HuH-7 (cell line): ENCODE results near the gene MEPE.

Experiments used
- DNase-seq: peaks from one replicate; pipeline ENCODE4 v3.0.0; 2011; ENCODE audit warnings: low spot score

The MEPE gene

GRCh38 chr4:87832669-87833068 lies at the start of gene MEPE:
Gene MEPE, plus strand, starts transcription at chr4:87832969. Its CDS starts 1,746 bp downstream, at chr4:87834715.
- DNase-seq: no peak

GRCh38 chr4:87783781-87784180 lies 49.0 kb upstream of the MEPE start:
- no peak for DNase-seq

DNA sequence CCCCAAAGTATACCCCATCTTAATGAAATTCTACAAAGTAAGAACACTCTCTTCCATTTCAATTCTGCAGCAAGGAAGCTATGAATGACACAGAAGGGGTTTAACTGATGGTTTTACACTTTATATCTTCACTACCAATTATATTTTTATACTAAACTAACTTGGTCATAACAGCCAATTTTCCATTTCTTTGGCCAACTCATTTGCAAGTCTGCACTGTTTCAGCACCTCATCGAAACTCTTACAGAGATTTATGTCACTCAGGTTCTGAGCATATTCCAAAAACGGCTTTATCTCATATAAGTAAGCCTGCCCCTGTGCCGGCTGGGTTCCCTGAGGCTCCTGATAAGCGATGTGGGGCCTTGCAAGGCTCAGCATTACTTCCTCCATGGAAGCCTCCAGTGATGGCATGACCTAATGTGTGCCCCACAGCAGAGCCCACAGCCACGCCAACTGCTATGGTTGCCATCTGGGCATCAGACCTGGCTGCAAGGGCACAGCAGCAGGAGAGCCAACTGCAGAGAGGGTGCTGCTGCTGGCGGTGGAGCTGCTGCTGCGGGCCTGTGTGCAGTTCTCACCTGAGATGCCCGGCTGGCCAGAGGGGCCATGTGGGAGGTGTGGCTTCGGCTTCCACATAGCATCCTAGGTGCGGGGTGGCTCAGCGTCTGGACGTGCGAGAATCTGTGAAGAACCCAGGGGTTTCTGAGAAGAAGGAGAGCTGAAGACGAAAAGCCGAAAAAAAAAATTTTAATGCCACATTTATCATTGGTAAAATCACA lies 46.8 kb upstream of the MEPE start:
- no peak for DNase-seq

DNA sequence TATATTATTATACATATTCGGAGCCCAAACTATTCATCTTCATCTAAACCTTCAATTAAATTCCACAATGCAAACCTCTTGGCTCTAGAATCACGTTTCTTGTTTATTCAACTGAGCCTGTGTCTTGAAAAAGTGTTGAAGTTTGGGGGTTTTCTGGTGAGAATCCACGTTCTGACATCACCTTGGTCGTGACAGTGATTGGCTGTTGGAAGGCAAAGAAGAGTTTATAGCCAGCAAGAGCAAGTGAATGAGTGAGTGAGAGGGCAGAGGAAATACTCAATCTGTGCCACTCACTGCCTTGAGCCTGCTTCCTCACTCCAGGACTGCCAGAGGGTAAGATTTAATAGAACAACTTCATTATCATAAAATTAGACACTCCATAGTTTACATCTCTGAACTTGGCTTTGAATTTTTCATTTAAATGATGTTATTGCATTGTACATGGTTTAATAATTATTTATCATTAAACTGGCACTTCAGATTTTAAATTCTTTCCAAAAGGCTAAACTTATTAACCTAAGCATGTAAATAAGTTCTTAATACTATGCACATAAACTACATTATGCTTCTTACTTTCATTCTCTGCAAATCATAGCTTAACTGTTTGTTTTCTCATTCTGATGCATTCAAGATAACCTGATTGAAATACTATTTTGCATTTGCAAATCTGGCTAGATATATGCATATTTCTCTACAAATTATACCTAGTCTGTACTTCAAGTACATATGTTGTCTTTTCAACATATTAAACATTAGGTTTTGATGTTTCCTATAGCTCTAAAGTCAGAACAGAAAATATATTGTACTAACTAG lies 33.3 kb upstream of the MEPE start, which contains the start of gene IBSP:
TSS of gene IBSP (plus strand) at position 254 of the 813 bp plus-strand sequence. CDS start 2,808 bp downstream, outside the sequence.
- DNase-seq: no peak

DNA sequence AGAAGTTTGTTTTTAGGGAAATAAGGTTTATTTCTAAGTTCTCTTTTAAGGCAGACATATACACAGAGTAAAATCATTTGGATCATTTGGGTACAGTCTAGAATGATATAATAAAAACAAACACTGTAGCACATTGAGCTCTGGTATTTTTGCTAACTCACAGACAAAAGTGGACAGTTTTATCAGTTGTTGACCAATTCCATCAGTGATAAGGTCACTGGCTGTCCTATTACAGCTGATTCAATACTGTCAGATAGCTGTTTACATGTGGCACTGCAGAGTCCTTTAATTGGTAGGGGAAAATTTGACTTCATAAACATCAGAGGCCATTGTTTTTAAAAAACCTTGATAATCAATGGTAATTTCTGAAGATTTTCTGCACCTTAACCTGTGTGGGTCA lies 29.9 kb upstream of the MEPE start:
- peak; percentile 3 for DNase-seq

DNA sequence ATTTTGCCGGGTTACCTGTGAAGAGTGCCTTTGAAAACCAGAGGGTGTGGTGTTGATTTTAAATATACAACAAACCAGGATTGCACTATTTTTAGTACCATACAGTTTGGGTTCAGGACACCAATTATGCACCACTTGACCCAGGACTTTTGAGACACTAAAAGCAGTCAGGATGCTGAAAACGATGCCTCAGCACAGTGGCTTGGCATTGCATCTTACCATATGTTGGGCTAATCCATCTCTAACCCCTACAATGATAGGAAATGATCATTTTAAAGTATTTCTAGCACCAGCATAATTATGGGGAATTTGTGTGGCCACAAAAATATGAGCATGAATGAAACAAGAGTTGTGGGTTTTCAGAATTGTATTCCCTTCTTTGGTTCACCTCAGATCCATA lies 29.3 kb upstream of the MEPE start:
- DNase-seq: no peak

DNA sequence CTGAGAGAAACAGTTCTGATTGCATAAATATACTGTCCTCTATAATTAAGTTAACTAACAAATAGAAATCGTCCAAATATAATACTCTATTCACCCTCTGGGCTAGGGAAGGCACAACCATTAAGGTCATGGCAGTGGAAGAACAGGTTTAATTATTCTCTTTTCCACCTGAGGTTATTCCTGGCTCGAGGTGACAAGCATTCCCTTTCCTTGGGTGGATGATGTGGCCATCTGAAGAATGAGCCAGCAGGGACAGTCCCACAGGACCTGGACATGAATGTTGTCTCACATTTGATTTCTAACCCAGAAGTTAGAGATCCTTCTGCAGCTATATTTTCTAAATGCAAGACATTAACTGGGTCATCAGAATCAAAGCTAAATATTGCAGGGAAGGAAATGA lies 27.9 kb upstream of the MEPE start:
- DNase-seq: no peak

DNA sequence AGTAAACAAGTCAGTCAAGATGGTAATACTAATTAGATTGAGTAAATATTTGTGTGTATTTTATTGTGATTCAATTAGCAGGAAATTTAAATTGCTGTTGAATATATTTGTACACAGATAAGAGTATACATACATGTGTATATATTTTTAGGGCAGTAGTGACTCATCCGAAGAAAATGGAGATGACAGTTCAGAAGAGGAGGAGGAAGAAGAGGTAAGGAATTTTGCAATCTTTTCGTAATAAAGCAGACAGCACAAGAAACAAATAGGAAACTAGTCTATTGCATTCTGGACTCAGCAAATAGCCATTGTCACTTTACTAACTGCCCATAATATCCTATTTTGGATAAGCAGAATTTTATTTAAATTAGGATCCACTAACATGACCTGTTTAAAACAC lies 26.8 kb upstream of the MEPE start:
- no peak for DNase-seq

GRCh38 chr4:87806520-87806919 lies 26.2 kb upstream of the MEPE start:
- no peak for DNase-seq

DNA sequence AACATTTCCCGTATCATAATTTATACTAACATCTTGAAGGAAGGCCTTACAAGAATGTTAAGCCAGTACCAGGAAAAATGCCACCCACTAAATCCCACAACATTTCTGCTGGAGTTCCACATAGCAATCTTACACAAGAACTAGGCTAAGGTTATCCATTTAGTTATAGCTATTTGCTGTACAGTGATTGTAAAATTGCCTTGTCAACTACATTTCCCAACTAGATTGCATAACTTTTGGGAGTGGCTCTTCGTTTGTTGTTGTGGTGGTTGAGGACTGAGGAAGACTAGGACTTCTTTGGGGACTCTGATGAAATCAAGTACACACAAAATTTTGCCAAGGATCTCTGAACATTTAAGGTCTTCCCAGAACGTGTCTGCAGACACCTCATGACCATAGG lies 25.4 kb upstream of the MEPE start:
- peak; percentile 1 for DNase-seq

GRCh38 chr4:87811977-87812376 lies 20.8 kb upstream of the MEPE start:
- no peak for DNase-seq

GRCh38 chr4:87819281-87819919 lies 13.4 kb upstream of the MEPE start:
- DNase-seq: no peak

GRCh38 chr4:87823200-87823599 lies 9.6 kb upstream of the MEPE start:
- DNase-seq: no peak

DNA sequence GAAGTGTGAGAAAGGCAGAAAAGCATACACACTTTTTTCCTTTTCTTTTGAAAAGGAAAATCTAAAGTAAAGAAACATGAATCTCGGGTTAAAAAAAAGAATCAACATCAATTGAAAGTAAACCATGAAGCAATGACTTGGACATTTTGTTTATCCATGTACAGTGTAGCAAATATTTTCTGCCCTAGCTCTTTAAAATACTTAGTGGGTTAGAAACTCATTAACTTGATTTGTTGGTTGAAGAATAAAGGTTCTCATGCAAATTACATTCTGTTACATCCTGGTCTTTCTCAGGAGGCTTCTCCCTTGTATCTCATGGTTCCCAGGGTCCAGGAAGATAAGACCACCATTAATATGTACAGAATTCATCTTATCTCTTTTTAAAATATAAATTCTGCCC lies 9.0 kb upstream of the MEPE start:
- no peak for DNase-seq

GRCh38 chr4:87824352-87824751 lies 8.4 kb upstream of the MEPE start:
- DNase-seq: no peak

GRCh38 chr4:87834401-87834800 lies 1.6 kb downstream of the MEPE start:
- no peak for DNase-seq

DNA sequence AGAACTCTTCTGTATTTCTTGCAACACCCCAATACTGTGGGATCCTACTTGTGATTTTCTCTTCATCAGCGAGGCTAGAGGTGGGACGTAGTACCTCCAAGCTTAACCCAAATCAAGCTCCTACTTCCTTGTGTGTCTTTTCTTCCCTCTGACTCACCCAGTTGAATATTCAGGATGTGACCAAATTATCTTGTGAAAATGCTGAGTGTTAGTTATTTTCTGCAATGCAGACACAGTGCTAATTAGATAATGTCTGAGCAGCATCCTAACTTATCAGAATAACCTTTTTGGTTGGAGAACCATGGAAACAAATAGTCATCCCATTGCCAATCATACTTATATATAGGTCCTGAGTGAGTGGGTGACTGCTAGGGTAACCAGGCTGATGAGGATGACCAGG lies 2.4 kb downstream of the MEPE start:
- no peak for DNase-seq

- DNase-seq: no peak
These were observed 3.0 kb downstream of the MEPE start for GRCh38 chr4:87835743-87836142.

DNA sequence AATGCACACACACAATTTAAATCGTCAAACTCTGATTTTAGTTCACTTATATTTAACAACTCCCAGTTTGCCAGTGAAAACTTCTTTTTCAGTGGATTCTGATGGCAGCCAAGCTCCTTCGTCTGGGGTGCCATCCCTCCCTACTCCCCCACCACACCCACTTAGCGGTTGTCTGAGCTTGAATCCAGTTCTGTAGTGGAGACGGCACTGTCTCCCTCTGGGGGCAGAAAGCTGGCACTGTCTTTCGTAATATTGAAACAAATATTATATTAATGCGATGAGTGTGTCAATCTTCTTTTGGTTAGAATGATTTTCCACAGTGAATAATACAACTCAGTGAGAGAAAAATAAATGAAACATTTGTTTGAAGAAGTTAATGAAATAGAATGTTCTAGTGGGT lies 5.4 kb downstream of the MEPE start:
- DNase-seq: no peak

DNA sequence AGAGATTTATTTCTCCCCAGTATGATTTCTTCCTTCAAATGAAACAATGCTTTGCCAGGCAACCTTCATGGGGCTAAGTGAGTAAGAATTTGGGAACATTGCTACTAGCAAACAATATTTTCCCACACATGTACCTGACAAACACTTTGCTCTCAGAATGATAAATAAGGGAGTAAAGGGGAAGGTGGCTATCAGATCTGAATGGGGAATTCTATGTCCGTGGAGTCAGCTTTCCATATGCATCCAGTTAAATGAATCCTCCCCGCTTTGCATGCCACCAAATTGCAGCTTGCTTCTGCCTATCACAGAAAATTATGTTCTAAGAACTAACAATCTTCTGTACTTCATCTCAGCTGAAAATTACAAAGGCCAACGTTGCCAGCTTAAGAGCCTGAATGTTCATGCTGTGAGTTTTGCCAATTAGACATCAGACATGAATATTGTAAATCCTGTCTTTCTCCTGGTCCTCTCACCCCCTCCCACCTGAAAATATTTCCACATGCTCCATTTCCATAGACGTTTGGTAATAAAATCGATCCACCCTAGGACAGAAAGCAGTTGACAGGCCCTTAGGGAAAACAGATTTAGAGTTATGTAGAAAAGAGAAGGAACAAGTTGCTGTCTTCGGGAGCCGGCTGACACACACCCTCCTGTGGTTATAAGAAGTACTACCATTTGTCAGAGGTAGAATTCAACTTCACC lies 6.3 kb downstream of the MEPE start:
- no peak for DNase-seq

DNA sequence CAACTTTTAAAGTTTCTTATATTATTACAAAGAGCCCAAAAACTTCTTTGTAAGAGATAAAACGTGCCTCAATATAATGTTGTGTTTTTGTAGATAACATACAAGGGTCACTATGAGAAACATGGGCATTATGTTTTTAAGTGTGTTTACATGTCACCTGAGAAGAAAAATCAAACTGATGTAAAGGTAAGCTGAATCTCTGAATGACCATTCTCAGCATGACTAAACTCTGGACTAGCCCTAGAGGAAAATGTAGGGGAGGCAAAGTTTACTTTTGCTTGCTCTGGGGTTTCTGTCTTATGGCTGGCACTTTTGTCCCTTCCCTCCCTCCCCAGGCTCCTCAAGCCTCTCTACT lies 6.8 kb downstream of the MEPE start:
- DNase-seq: no peak

GRCh38 chr4:87840149-87840548 lies 7.4 kb downstream of the MEPE start:
- DNase-seq: no peak
